Subcutaneous abdominal adipose tissue (tissue), 5 donors: ENCODE measurements around the gene HSD17B7.
"Not testable (repeated sequence)": the region's sequence is repeated elsewhere in the genome, so short reads cannot be mapped to it uniquely, and the experiment has no call there.

ENCODE experiments used
- H3K27ac ChIP-seq: one replicate; pipeline ENCODE4 v1.7.0; 2013; ENCODE audit warnings: low read depth, mild to moderate bottlenecking, inconsistent platforms, low read length, moderate library complexity
- H3K27me3 ChIP-seq, 5 donors: one replicate each; pipeline ENCODE4 v1.7.0; 2013; ENCODE audit warnings: low read length in 5 of 5, inconsistent platforms in 1 of 5; ENCODE audit not compliant: control insufficient read depth in 5 of 5, insufficient read depth in 4 of 5
- H3K36me3 ChIP-seq, 5 donors: one replicate each; pipeline ENCODE4 v1.7.0; 2013; ENCODE audit warnings: low read length in 5 of 5; ENCODE audit not compliant: control insufficient read depth in 5 of 5, insufficient read depth in 5 of 5
- H3K4me1 ChIP-seq, 5 donors: one replicate each; pipeline ENCODE4 v1.7.0; 2013; ENCODE audit warnings: low read length in 5 of 5, mild to moderate bottlenecking in 3 of 5, moderate library complexity in 1 of 5; ENCODE audit not compliant: control insufficient read depth in 5 of 5, insufficient read depth in 5 of 5
- H3K4me3 ChIP-seq, 5 donors: one replicate each; pipeline ENCODE4 v1.7.0; 2013; ENCODE audit warnings: low read length in 5 of 5, low read depth in 1 of 5
- H3K9ac ChIP-seq, 5 donors: one replicate each; pipeline ENCODE4 v1.7.0; 2013; ENCODE audit warnings: low read length in 5 of 5, mild to moderate bottlenecking in 4 of 5, moderate library complexity in 3 of 5
- H3K9me3 ChIP-seq, 5 donors: one replicate each; pipeline ENCODE4 v1.7.0; 2013; ENCODE audit warnings: low read length in 5 of 5; ENCODE audit not compliant: control insufficient read depth in 5 of 5
- donor health status: healthy.
- donor health status: healthy.
- donor health status: healthy.
- donor health status: healthy.
- donor health status: healthy.

Gene HSD17B7

GRCh38 chr1:162799995-162800830 is 9.7 kb downstream of the HSD17B7 start:
- peaks cover 5 to 16% (median 9%) of the 10 kb centered on the region in 5 donors for H3K36me3 ChIP-seq

DNA sequence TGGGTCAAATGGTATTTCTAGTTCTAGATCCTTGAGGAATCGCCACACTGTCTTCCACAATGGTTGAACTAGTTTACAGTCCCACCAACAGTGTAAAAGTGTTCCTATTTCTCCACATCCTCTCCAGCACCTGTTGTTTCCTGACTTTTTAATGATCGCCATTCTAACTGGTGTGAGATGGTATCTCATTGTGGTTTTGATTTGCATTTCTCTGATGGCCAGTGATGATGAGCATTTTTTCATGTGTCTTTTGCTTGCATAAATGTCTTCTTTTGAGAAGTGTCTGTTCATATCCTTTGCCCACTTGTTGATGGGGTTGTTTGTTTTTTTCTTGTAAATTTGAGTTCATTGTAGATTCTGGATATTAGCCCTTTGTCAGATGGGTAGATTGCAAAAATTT is 17.0 kb downstream of the HSD17B7 start:
- H3K27me3 ChIP-seq, H3K27ac ChIP-seq, H3K9me3 ChIP-seq, H3K4me3 ChIP-seq, H3K4me1 ChIP-seq, H3K9ac ChIP-seq: not testable (repeated sequence)
- H3K36me3 ChIP-seq, result peaks cover 9 to 13% (median 11%) of the 10 kb centered on the region in 5 donors

More at GRCh38 chr1:162799995-162800830, 9.7 kb downstream of the HSD17B7 start:
- H3K9ac ChIP-seq, H3K4me1 ChIP-seq, H3K4me3 ChIP-seq, H3K27me3 ChIP-seq, H3K27ac ChIP-seq, H3K9me3 ChIP-seq: not testable (repeated sequence)

- not testable (repeated sequence) for H3K4me3 ChIP-seq, H3K27ac ChIP-seq, H3K9me3 ChIP-seq, H3K4me1 ChIP-seq, H3K27me3 ChIP-seq, H3K9ac ChIP-seq, H3K36me3 ChIP-seq
Measured at GRCh38 chr1:162812357-162812756, 21.9 kb downstream of the HSD17B7 start.

DNA sequence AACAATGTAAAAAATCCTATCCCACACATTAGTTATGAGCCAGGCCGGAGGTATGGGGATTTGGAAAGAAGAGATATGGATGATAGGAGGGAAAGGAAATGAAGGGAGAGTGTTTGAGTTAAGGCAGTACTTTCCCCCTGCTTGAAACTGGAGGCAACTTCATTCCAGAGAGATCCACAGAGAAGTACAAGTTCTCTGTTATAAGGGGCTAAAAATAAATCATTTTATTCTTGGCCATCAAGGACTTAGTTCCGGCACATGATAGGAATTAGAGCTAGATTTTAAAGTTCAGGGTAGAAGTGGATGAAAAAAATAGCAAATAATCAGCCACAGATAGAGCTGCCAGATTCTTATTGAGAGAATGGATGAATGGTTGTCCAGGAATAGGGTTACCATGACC is 27.6 kb downstream of the HSD17B7 start:
- peaks cover 0 to 11% (median 8%) of the 10 kb centered on the region in 5 donors for H3K27me3 ChIP-seq
- not testable (repeated sequence) for H3K4me3 ChIP-seq, H3K9me3 ChIP-seq, H3K4me1 ChIP-seq, H3K9ac ChIP-seq, H3K36me3 ChIP-seq, H3K27ac ChIP-seq

DNA sequence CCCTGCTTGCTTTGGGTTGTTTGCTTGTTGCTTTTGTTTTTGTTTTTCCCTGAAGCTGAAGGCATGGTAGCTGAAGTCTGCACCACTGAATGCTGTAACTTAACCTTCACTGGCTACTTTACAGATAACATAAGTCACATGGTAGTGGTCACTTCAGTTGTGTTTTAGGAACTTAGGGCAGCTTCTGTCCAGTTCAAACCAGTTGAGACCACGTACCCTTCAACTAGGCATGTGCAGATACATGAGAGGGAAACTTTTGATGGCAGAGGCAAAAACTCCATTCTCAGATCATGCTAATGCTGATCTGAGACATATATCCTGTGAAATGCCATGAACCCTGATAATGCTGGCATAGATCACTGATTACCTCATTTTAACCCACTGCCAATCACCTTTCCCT is 28.2 kb downstream of the HSD17B7 start:
- not testable (repeated sequence) for H3K4me3 ChIP-seq, H3K4me1 ChIP-seq, H3K27ac ChIP-seq, H3K36me3 ChIP-seq, H3K9me3 ChIP-seq, H3K9ac ChIP-seq
- peaks cover 1 to 12% (median 8%) of the 10 kb centered on the region in 5 donors for H3K27me3 ChIP-seq

- Histone ChIP-seq H3K4me1 (peaks cover 3 to 9% (median 9%) of the 10 kb centered on the region in 5 donors), H3K9me3 (no peaks in the 10 kb centered on the region), H3K36me3 (no peaks in the 10 kb centered on the region), H3K4me3 (peak overlapping the region in 4 of 5 donors; percentile 28 to 59 (median 45)), H3K27me3 (peaks cover 4 to 17% (median 8%) of the 10 kb centered on the region in 5 donors), H3K27ac (no peak overlapping the region), H3K9ac (peak overlapping the region in 1 of 5 donors; percentile 47)
Measured at GRCh38 chr1:162822391-162823200, 32.1 kb downstream of the HSD17B7 start.

- H3K27me3 ChIP-seq, result peaks cover 4 to 17% (median 8%) of the 10 kb centered on the region in 5 donors
- no peak overlapping the region for H3K9ac ChIP-seq
- H3K27ac ChIP-seq, result no peak overlapping the region
- no peaks in the 10 kb centered on the region for H3K36me3 ChIP-seq
- peaks cover 3 to 9% (median 9%) of the 10 kb centered on the region in 5 donors for H3K4me1 ChIP-seq
- no peaks in the 10 kb centered on the region for H3K9me3 ChIP-seq
- no peak overlapping the region for H3K4me3 ChIP-seq
Measured at GRCh38 chr1:162823231-162823630, 32.7 kb downstream of the HSD17B7 start.

DNA sequence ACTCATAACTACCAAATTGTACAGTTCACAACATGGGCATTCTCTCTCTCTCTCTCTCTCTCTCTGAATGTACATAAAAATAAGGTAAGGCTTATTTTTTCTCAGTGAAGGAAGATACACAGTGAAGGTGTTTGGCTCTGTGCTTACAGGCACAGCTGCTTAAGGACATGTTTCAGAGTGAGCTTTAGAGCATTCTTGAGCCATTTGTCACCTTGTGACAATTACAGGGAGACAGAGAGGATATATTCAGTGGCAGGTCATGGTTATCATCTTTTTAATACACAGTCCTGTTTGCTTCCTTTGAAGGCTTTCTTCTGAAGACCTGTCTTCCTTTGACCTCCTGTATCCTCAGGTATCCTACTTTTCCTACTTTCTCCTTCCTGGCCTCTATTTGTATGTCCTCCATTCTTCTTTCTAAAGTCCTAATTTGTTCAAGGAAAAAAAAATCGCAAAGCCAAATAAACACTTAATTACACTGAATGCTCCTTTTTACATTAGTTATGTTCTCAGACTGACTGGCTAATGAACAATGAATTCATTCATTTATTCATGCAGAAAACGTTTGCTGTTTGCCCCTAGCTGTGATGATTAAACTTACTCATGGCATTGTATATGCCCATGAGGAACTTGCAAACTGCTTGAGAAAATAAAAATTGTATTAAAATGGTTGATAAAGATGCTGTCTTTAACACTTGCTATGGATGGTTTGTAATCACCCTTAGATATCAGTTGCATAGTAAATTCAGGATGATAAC is 33.4 kb downstream of the HSD17B7 start:
- peaks cover 4 to 17% (median 8%) of the 10 kb centered on the region in 5 donors for H3K27me3 ChIP-seq
- H3K9ac ChIP-seq, result no peak overlapping the region
- no peak overlapping the region for H3K27ac ChIP-seq
- H3K4me1 ChIP-seq, result peaks cover 3 to 9% (median 9%) of the 10 kb centered on the region in 5 donors
- no peak overlapping the region for H3K4me3 ChIP-seq
- H3K9me3 ChIP-seq, result no peaks in the 10 kb centered on the region
- no peaks in the 10 kb centered on the region for H3K36me3 ChIP-seq

DNA sequence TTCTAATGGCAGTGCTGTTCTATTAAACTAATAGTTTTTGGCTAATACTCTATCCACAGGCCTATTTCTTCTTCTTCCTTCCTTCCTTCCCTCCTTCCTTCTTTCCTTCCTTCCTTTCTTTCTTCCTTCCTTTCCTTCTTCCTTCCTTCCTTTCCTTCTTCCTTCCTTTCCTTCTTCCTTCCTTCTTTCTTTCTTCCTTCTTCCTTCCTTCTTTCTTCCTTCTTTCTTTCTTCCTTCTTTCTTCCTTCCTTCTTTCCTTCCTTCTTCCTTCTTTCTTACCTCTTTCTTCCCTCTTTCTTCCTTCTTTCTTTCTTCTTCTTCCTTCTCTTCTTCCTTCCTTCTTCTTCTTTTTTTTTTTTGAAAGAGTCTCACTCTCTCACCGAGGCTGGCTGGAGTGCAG is 38.8 kb downstream of the HSD17B7 start:
- Histone ChIP-seq H3K4me3 (no peak overlapping the region), H3K27me3 (peaks cover 0 to 5% (median 0%) of the 10 kb centered on the region in 5 donors), H3K9ac (no peak overlapping the region), H3K36me3 (no peaks in the 10 kb centered on the region), H3K4me1 (no peaks in the 10 kb centered on the region), H3K9me3 (no peaks in the 10 kb centered on the region), H3K27ac (no peak overlapping the region)
